Transverse colon (tissue), 4 donors: Measurements from ENCODE around the gene PROX2.

Source experiments
- CTCF ChIP-seq, 5 experiments: fragments of 200-600 bp in 3 of 5; fragments of 450-650 bp in 2 of 5; sonication (generic) in 3 of 5; IDR thresholded peaks; 1 replicate in 2 of 5; 2 replicates in 3 of 5; pipeline ENCODE4 v1.5.1; 2016 to 2017; ENCODE audit warnings: antibody characterized with exemption in 5 of 5, inconsistent platforms in 3 of 5, mild to moderate bottlenecking in 2 of 5, moderate library complexity in 1 of 5
- POLR2A ChIP-seq: fragments of 450-650 bp; IDR thresholded peaks from one replicate; pipeline ENCODE4 v1.6.1; 2016; ENCODE audit warnings: antibody characterized with exemption, mild to moderate bottlenecking, moderate library complexity
- POLR2AphosphoS5 ChIP-seq, 3 donors: sonication (generic); formaldehyde crosslinking; IDR thresholded peaks; one replicate each; pipeline ENCODE4 v1.6.1; 2016; ENCODE audit warnings: antibody characterized with exemption in 3 of 3

- TF ChIP-seq CTCF (IDR thresholded peaks at IDR 0.05), result no peak
- no peak for TF ChIP-seq POLR2AphosphoS5 (IDR thresholded peaks at IDR 0.05)
- no peak for TF ChIP-seq POLR2A
These were observed 35.3 kb downstream of the PROX2 start for GRCh38 chr14:74840603-74841030.
